Epithelial cell of esophagus (primary cell): ENCODE measurements around the gene TBX4.

ENCODE experiments used
- DNase-seq: peaks from one replicate; pipeline ENCODE4 v3.0.0; 2010; ENCODE audit warnings: low read depth
- H3K4me3 ChIP-seq: 2 replicates; pipeline ENCODE4 v1.5.1; 2011; ENCODE audit warnings: mild to moderate bottlenecking, low read length, control low read depth
- CTCF ChIP-seq: IDR thresholded peaks from 2 replicates; pipeline ENCODE4 v1.5.1; 2011; ENCODE audit warnings: low read depth, mild to moderate bottlenecking, low read length, control low read depth, inconsistent platforms; ENCODE audit not compliant: insufficient read depth; ENCODE audit errors: missing control alignments

Gene TBX4

GRCh38 chr17:61419496-61420046 is 32.7 kb upstream of the TBX4 start:
- no peak for DNase-seq
- H3K4me3 ChIP-seq = no peak overlapping the region
- no peak for TF ChIP-seq CTCF

GRCh38 chr17:61420052-61420451 is 32.2 kb upstream of the TBX4 start:
- no peak for TF ChIP-seq CTCF
- no peak for DNase-seq
- no peak overlapping the region for H3K4me3 ChIP-seq

- no peak for TF ChIP-seq CTCF
- no peak for DNase-seq
- H3K4me3 ChIP-seq = no peak overlapping the region
Measured at GRCh38 chr17:61420745-61421398, 31.4 kb upstream of the TBX4 start.

GRCh38 chr17:61421460-61421859 is 30.8 kb upstream of the TBX4 start:
- no peak overlapping the region for H3K4me3 ChIP-seq
- DNase-seq = no peak
- TF ChIP-seq CTCF = no peak

- no peak for TF ChIP-seq CTCF
- no peak for DNase-seq
- no peak overlapping the region for H3K4me3 ChIP-seq
Measured at GRCh38 chr17:61422116-61422799, 30.0 kb upstream of the TBX4 start.

- no peak for DNase-seq
- no peak overlapping the region for H3K4me3 ChIP-seq
- no peak for TF ChIP-seq CTCF
Measured at GRCh38 chr17:61422869-61423268, 29.4 kb upstream of the TBX4 start.

- no peak overlapping the region for H3K4me3 ChIP-seq
- TF ChIP-seq CTCF = no peak
- DNase-seq = no peak
Measured at GRCh38 chr17:61423967-61424649, 28.1 kb upstream of the TBX4 start.
